ENCODE measurements around the gene TMEM238.

TMEM238 gene

GRCh38 chr19:55353803-55354697, 30.0 kb downstream of the TMEM238 start:
- no peak for TF ChIP-seq CTCF (IDR thresholded peaks at IDR 0.05)

GRCh38 chr19:55353356-55353802, 30.7 kb downstream of the TMEM238 start:
- TF ChIP-seq CTCF (IDR thresholded peaks at IDR 0.05): no peak

GRCh38 chr19:55352549-55353145, 31.4 kb downstream of the TMEM238 start:
- no peak for TF ChIP-seq CTCF (IDR thresholded peaks at IDR 0.05)

- no peak for TF ChIP-seq CTCF (IDR thresholded peaks at IDR 0.05)
Observed at GRCh38 chr19:55352040-55352439, 32.1 kb downstream of the TMEM238 start.

- no peak for TF ChIP-seq CTCF (IDR thresholded peaks at IDR 0.05)
Observed at GRCh38 chr19:55350620-55351315, 33.3 kb downstream of the TMEM238 start.

- no peak for TF ChIP-seq CTCF (IDR thresholded peaks at IDR 0.05)
Observed at GRCh38 chr19:55348317-55349034, 35.6 kb downstream of the TMEM238 start.

- no peak for TF ChIP-seq CTCF (IDR thresholded peaks at IDR 0.05)
Observed at GRCh38 chr19:55347442-55348009, 36.6 kb downstream of the TMEM238 start.
